Neuronal stem cell (in vitro differentiated cells): ENCODE data around the gene IFIT1B.

Experiments used
- DNase-seq: peaks from one replicate; pipeline ENCODE4 v3.0.0-alpha.2; 2013; ENCODE audit warnings: low spot score
- H2AFZ ChIP-seq: one replicate; pipeline ENCODE4 v1.6.1; 2013; ENCODE audit warnings: mild to moderate bottlenecking, low read length, inconsistent platforms
- H2AK5ac ChIP-seq: 2 replicates; pipeline ENCODE4 v1.6.1; 2013; ENCODE audit warnings: low read depth, mild to moderate bottlenecking, inconsistent platforms, low read length, moderate library complexity, mixed read lengths
- H2BK120ac ChIP-seq: 2 replicates; pipeline ENCODE4 v1.6.1; 2013; ENCODE audit warnings: low read depth, mild to moderate bottlenecking, inconsistent platforms, low read length, moderate library complexity, mixed read lengths
- H2BK12ac ChIP-seq: one replicate; pipeline ENCODE4 v1.6.1; 2013; ENCODE audit warnings: low read length, inconsistent platforms
- H2BK15ac ChIP-seq: 2 replicates; pipeline ENCODE4 v1.6.1; 2013; ENCODE audit warnings: mild to moderate bottlenecking, low read length, inconsistent platforms, mixed read lengths
- H2BK5ac ChIP-seq: one replicate; pipeline ENCODE4 v1.6.1; 2013; ENCODE audit warnings: inconsistent platforms, mild to moderate bottlenecking, low read length, moderate library complexity
- H3K14ac ChIP-seq: one replicate; pipeline ENCODE4 v1.6.1; 2013; ENCODE audit warnings: low read length, inconsistent platforms
- H3K18ac ChIP-seq: 2 replicates; pipeline ENCODE4 v1.6.1; 2013; ENCODE audit warnings: low read length, inconsistent platforms
- H3K23ac ChIP-seq: 2 replicates; pipeline ENCODE4 v1.6.1; 2013; ENCODE audit warnings: low read depth, mild to moderate bottlenecking, mixed read lengths, low read length, inconsistent platforms; ENCODE audit not compliant: poor library complexity
- H3K27ac ChIP-seq: replicated peaks from 3 replicates; pipeline ENCODE4 v1.5.1; 2013; ENCODE audit warnings: low read length, inconsistent platforms
- H3K27me3 ChIP-seq, 3 experiments: 2 replicates each; pipeline ENCODE4 v1.6.1; 2013; ENCODE audit warnings: low read length in 3 of 3, mild to moderate bottlenecking in 2 of 3, inconsistent platforms in 1 of 3, low read depth in 1 of 3, mixed read lengths in 1 of 3, moderate library complexity in 1 of 3; ENCODE audit not compliant: control insufficient read depth in 3 of 3, insufficient read depth in 3 of 3
- H3K36me3 ChIP-seq, 2 donors: replicated peaks in 1 of 2; 2 replicates each; pipeline ENCODE4 v1.6.1; 2013; ENCODE audit warnings: low read length in 2 of 2; ENCODE audit not compliant: control insufficient read depth in 2 of 2, insufficient read depth in 2 of 2
- H3K4ac ChIP-seq: 2 replicates; pipeline ENCODE4 v1.6.1; 2013; ENCODE audit warnings: inconsistent platforms, mild to moderate bottlenecking, low read length, moderate library complexity
- H3K4me1 ChIP-seq, 2 donors: 1 replicate in 1 of 2; 2 replicates in 1 of 2; pipeline ENCODE4 v1.6.1; 2013; ENCODE audit warnings: low read length in 2 of 2, low read depth in 1 of 2; ENCODE audit not compliant: control insufficient read depth in 2 of 2, insufficient read depth in 1 of 2
- H3K4me2 ChIP-seq: one replicate; pipeline ENCODE4 v1.6.1; 2013; ENCODE audit warnings: mild to moderate bottlenecking, low read length, inconsistent platforms; ENCODE audit not compliant: insufficient read depth, poor library complexity, severe bottlenecking
- H3K4me3 ChIP-seq, 2 donors: 2 replicates each; pipeline ENCODE4 v1.5.1; 2013; ENCODE audit warnings: low read length in 2 of 2, mild to moderate bottlenecking in 2 of 2, inconsistent platforms in 1 of 2, moderate library complexity in 1 of 2
- H3K79me1 ChIP-seq: one replicate; pipeline ENCODE4 v1.6.1; 2013; ENCODE audit warnings: low read depth, mild to moderate bottlenecking, inconsistent platforms, low read length, moderate library complexity
- H3K9ac ChIP-seq: one replicate; pipeline ENCODE4 v1.6.1; 2013; ENCODE audit warnings: mild to moderate bottlenecking, low read depth, low read length, inconsistent platforms; ENCODE audit not compliant: poor library complexity
- H3K9me3 ChIP-seq, 2 donors: replicated peaks in 1 of 2; 2 replicates each; pipeline versions ENCODE3 to v1.6.1; 2013; ENCODE audit warnings: low read length in 2 of 2, mild to moderate bottlenecking in 2 of 2, inconsistent platforms in 1 of 2, low read depth in 1 of 2, mixed read lengths in 1 of 2, moderate library complexity in 1 of 2; ENCODE audit not compliant: control insufficient read depth in 2 of 2, insufficient read depth in 1 of 2
- H4K8ac ChIP-seq: one replicate; pipeline ENCODE4 v1.6.1; 2013; ENCODE audit warnings: low read depth, mild to moderate bottlenecking, inconsistent platforms, low read length, moderate library complexity
- H4K91ac ChIP-seq: one replicate; pipeline ENCODE4 v1.6.1; 2013; ENCODE audit warnings: low read length, low read depth, mild to moderate bottlenecking, inconsistent platforms; ENCODE audit not compliant: poor library complexity
- WGBS, 2 donors: extraction: QIAGEN DNeasy Blood & Tissue Kit; methylation state at CpG; one replicate each; pipeline ENCODE4 v1.1.7; 2013; ENCODE audit warnings: missing lambda C conversion rate in 2 of 2, mixed read lengths in 1 of 2; ENCODE audit not compliant: insufficient read length in 2 of 2, insufficient replicate concordance in 1 of 2; ENCODE audit errors: extremely low coverage in 2 of 2; 5-methylcytosine and 5-hydroxymethylcytosine counted together

Gene IFIT1B

GRCh38 chr10:89337484-89337883 lies 40.4 kb upstream of the IFIT1B start:
- no CpG with 5 or more reads among the region's 6 CpGs for WGBS, 2 donors
- Histone ChIP-seq H3K79me1 (no peaks in the 10 kb centered on the region), H2BK15ac (no peak overlapping the region), H3K27me3 (no peaks in the 10 kb centered on the region), H3K4me1 (peaks cover 12 to 20% of the 10 kb centered on the region in 2 donors), H3K27ac (no peak overlapping the region), H3K4ac (no peak overlapping the region), H2BK12ac (peak overlapping the region; percentile 14), H3K23ac (no peak overlapping the region), H3K14ac (no peak overlapping the region), H3K18ac (no peak overlapping the region), H2BK5ac (no peak overlapping the region), H3K9me3 (no peaks in the 10 kb centered on the region), H2AFZ (no peak overlapping the region), H4K91ac (no peak overlapping the region), H4K8ac (no peak overlapping the region), H3K4me3 (no peak overlapping the region), H2AK5ac (no peak overlapping the region), H3K36me3 (no peaks in the 10 kb centered on the region), H3K9ac (no peak overlapping the region), H3K4me2 (no peak overlapping the region), H2BK120ac (no peak overlapping the region)
- DNase-seq: no peak

DNA sequence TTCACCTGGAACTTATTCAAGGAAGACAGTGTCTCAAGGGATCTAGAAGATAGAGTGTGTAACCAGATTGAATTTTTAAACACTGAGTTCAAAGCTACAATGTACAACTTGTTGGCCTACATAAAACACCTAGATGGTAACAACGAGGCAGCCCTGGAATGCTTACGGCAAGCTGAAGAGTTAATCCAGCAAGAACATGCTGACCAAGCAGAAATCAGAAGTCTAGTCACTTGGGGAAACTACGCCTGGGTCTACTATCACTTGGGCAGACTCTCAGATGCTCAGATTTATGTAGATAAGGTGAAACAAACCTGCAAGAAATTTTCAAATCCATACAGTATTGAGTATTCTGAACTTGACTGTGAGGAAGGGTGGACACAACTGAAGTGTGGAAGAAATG lies 39.1 kb upstream of the IFIT1B start:
- H3K4me2 ChIP-seq: no peak overlapping the region
- WGBS, 2 donors: no CpG with 5 or more reads among the region's 3 CpGs
- H2AK5ac ChIP-seq: no peak overlapping the region
- no peak overlapping the region for H2BK5ac ChIP-seq
- no peaks in the 10 kb centered on the region for H3K79me1 ChIP-seq
- H2AFZ ChIP-seq: no peak overlapping the region
- H3K4ac ChIP-seq: no peak overlapping the region
- no peak overlapping the region for H2BK12ac ChIP-seq
- no peak overlapping the region for H2BK120ac ChIP-seq
- no peak overlapping the region for H3K18ac ChIP-seq
- peaks cover 14 to 16% of the 10 kb centered on the region in 2 donors for H3K4me1 ChIP-seq
- no peaks in the 10 kb centered on the region for H3K27me3 ChIP-seq
- no peak overlapping the region for H4K91ac ChIP-seq
- H3K14ac ChIP-seq: no peak overlapping the region
- no peak overlapping the region for H2BK15ac ChIP-seq
- no peak overlapping the region for H4K8ac ChIP-seq
- H3K27ac ChIP-seq: no peak overlapping the region
- no peak for DNase-seq
- no peaks in the 10 kb centered on the region for H3K36me3 ChIP-seq
- H3K9me3 ChIP-seq: no peaks in the 10 kb centered on the region
- no peak overlapping the region for H3K9ac ChIP-seq
- no peak overlapping the region for H3K23ac ChIP-seq
- no peak overlapping the region for H3K4me3 ChIP-seq

DNA sequence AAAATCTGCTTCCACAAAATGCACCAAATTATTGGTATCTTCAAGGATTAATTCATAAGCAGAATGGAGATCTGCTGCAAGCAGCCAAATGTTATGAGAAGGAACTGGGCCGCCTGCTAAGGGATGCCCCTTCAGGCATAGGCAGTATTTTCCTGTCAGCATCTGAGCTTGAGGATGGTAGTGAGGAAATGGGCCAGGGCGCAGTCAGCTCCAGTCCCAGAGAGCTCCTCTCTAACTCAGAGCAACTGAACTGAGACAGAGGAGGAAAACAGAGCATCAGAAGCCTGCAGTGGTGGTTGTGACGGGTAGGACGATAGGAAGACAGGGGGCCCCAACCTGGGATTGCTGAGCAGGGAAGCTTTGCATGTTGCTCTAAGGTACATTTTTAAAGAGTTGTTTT lies 38.0 kb upstream of the IFIT1B start:
- no peaks in the 10 kb centered on the region for H3K36me3 ChIP-seq
- no peak overlapping the region for H2BK15ac ChIP-seq
- H4K91ac ChIP-seq: no peak overlapping the region
- no peak overlapping the region for H3K23ac ChIP-seq
- H2AFZ ChIP-seq: no peak overlapping the region
- H2AK5ac ChIP-seq: no peak overlapping the region
- no peak overlapping the region for H2BK12ac ChIP-seq
- no peak overlapping the region for H3K18ac ChIP-seq
- no peak overlapping the region for H2BK120ac ChIP-seq
- H4K8ac ChIP-seq: no peak overlapping the region
- no peak overlapping the region for H3K14ac ChIP-seq
- no peak overlapping the region for H3K9ac ChIP-seq
- no peak overlapping the region for H3K4ac ChIP-seq
- DNase-seq: no peak
- H2BK5ac ChIP-seq: no peak overlapping the region
- no peaks in the 10 kb centered on the region for H3K79me1 ChIP-seq
- no peaks in the 10 kb centered on the region for H3K27me3 ChIP-seq
- no peaks in the 10 kb centered on the region for H3K9me3 ChIP-seq
- H3K27ac ChIP-seq: no peak overlapping the region
- WGBS, 2 donors: no CpG with 5 or more reads among the region's 4 CpGs
- peak overlapping the region in 1 of 2 donors; percentile 23 for H3K4me3 ChIP-seq
- peaks cover 13 to 14% of the 10 kb centered on the region in 2 donors for H3K4me1 ChIP-seq
- H3K4me2 ChIP-seq: no peak overlapping the region

DNA sequence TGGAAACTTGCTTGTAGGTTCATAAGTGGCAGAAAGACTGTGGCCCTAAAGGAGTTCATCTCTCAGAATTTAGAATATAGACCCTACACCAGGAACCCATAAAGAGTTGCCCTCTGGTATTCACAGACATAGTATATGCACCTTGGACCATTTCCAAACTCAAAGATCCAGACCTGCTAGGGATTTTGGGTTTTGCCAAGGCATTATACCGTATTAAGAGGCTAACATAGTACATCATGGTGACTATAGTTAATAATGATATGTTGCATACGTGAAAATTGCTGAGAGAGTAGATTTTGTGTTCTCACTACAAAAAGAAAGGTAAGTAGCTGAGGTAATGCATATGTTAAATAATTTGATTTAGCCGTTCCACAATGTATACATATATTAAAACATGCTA lies 36.2 kb upstream of the IFIT1B start:
- no peak overlapping the region for H3K9ac ChIP-seq
- no peak overlapping the region for H2BK120ac ChIP-seq
- peaks cover 15 to 19% of the 10 kb centered on the region in 2 donors for H3K4me1 ChIP-seq
- no peaks in the 10 kb centered on the region for H3K9me3 ChIP-seq
- no peak overlapping the region for H2AFZ ChIP-seq
- H3K27me3 ChIP-seq: no peaks in the 10 kb centered on the region
- H4K91ac ChIP-seq: no peak overlapping the region
- H3K18ac ChIP-seq: no peak overlapping the region
- no peak overlapping the region for H3K4ac ChIP-seq
- H3K27ac ChIP-seq: no peak overlapping the region
- H3K79me1 ChIP-seq: no peaks in the 10 kb centered on the region
- no peak overlapping the region for H3K4me3 ChIP-seq
- no peak overlapping the region for H3K23ac ChIP-seq
- no peak overlapping the region for H2BK15ac ChIP-seq
- H3K36me3 ChIP-seq: no peaks in the 10 kb centered on the region
- H3K14ac ChIP-seq: no peak overlapping the region
- WGBS, 2 donors: no CpG with 5 or more reads among the region's 3 CpGs
- H2BK5ac ChIP-seq: no peak overlapping the region
- H3K4me2 ChIP-seq: no peak overlapping the region
- H2BK12ac ChIP-seq: no peak overlapping the region
- DNase-seq: no peak
- H4K8ac ChIP-seq: no peak overlapping the region
- H2AK5ac ChIP-seq: no peak overlapping the region
